ENCODE results near the gene TUG1.

GRCh38 chr22:31020334-31020733, 51.3 kb downstream of the TUG1 start:
- no peak for TF ChIP-seq CEBPB (IDR thresholded peaks at IDR 0.05; ENCODE audit: borderline replicate concordance in 1 of 2, low read depth in 2 of 2, low read length in 2 of 2)
- TF ChIP-seq ATF3 (IDR thresholded peaks at IDR 0.05; ENCODE audit: borderline replicate concordance, extremely low read depth, low read depth, low read length) = no peak
- no peak for TF ChIP-seq EGR1 (IDR thresholded peaks at IDR 0.05; ENCODE audit: borderline replicate concordance in 1 of 2, low read depth in 2 of 2, low read length in 2 of 2)
- TF ChIP-seq ETV6 (conservative IDR thresholded peaks at IDR 0.05 in 1 of 2, IDR thresholded peaks at IDR 0.05 in 1 of 2; ENCODE audit: borderline replicate concordance in 1 of 2, low read depth in 1 of 2) = no peak
- no peak for TF ChIP-seq CTCF (IDR thresholded peaks at IDR 0.05 in 2 of 3, conservative IDR thresholded peaks at IDR 0.05 in 1 of 3; ENCODE audit: control insufficient read depth in 2 of 3, extremely low read depth in 1 of 3, insufficient read depth in 1 of 3, low read depth in 3 of 3, low read length in 3 of 3)
- TF ChIP-seq ATF2 (IDR thresholded peaks at IDR 0.05; ENCODE audit: low read length) = no peak
- TF ChIP-seq MAX (IDR thresholded peaks at IDR 0.05; ENCODE audit: low read depth, low read length) = no peak
- TF ChIP-seq SREBF2 (IDR thresholded peaks at IDR 0.05; ENCODE audit: low read length) = no peak
- no peak for TF ChIP-seq USF1 (IDR thresholded peaks at IDR 0.05; ENCODE audit: borderline replicate concordance, extremely low read length, insufficient read depth, low read depth, low read length)
- TF ChIP-seq JUNB (IDR thresholded peaks at IDR 0.05) = no peak
- no peak for TF ChIP-seq SIX5 (IDR thresholded peaks at IDR 0.05; ENCODE audit: low read depth, low read length, severe bottlenecking)
- no peak for TF ChIP-seq RB1 (IDR thresholded peaks at IDR 0.05; ENCODE audit: borderline replicate concordance)
- TF ChIP-seq ZNF592 (IDR thresholded peaks at IDR 0.05) = no peak
